DMS79 treated with DMSO at 0.1 percent for 48 hours (cell line): ENCODE results near the gene WDR64.
"Not testable (repeated sequence)": the region's sequence is repeated elsewhere in the genome, so short reads cannot be mapped to it uniquely, and the experiment has no call there.

Source experiments
- DNase-seq: peaks from one replicate; lab custom pipeline; 2025; lab: John Stamatoyannopoulos, UW

WDR64 gene

DNA sequence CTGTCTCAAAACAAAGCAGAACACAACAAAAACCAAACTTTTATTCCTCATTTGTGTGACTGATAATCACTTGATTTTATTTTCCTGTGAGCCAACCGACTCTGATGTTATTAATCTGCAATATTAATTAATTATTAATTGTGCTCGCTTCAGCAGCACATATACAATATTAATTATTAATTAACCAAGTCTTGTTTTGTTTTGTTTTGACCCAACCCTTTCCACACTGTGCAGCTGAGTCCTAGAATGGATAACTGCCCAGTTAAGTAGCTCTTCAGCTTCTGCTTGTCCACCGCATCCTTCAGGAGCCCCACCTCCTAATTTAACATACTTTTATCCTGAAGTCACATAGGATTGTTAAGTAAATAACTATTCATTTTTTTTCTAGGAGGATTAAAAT is 148.6 kb downstream of the WDR64 start:
- no peak for DNase-seq

- no peak for DNase-seq
Measured at GRCh38 chr1:241802863-241803262, 150.8 kb downstream of the WDR64 start.

DNA sequence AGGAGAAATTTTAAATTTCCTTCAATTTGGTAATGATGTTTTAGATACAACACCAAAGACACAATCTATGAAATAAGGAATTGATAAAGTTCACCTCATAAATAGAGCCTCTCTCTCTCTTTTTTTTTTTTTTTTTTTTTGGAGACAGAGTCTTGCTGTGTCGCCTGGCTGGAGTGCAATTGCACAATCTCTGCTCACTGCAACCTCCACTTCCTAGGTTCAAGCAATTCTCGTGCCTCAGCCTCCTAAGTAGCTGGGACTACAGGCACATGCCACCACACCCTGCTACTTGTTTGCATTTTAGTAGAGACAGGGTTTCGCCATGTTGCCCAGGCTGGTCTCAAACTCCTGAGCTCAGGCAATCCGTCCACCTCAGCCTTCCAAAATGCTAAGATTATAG is 152.6 kb downstream of the WDR64 start:
- not testable (repeated sequence) for DNase-seq

GRCh38 chr1:241808265-241808664 is 156.2 kb downstream of the WDR64 start:
- no peak for DNase-seq

- DNase-seq, result no peak
Measured at GRCh38 chr1:241810769-241811405, 158.8 kb downstream of the WDR64 start.

DNA sequence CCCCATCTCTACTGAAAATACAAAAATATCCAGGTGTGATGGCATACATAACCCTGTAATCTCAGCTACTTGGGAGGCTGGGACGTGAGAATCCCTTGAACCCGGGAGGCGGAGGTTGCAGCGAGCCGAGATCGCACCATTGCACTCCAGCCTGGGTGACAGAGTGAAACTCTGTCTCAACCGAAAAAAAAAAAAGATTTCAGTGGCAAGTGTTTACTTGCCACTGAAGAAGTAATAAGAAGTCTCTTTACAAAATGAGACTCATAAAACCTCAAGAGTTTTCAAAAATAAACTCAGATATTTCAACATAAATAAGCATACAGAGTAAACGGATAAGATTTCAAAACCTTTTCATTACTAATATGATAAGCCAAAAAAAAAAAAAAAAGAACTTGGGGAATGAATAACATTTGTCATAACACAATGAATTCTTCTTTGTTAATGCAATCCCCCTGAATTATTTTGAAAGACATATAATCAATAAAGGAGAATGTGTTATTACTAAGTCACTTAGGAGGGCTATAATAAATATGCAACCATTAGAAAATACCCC is 161.8 kb downstream of the WDR64 start:
- no peak for DNase-seq

- no peak for DNase-seq
Measured at GRCh38 chr1:241816008-241816407, 163.9 kb downstream of the WDR64 start.

DNA sequence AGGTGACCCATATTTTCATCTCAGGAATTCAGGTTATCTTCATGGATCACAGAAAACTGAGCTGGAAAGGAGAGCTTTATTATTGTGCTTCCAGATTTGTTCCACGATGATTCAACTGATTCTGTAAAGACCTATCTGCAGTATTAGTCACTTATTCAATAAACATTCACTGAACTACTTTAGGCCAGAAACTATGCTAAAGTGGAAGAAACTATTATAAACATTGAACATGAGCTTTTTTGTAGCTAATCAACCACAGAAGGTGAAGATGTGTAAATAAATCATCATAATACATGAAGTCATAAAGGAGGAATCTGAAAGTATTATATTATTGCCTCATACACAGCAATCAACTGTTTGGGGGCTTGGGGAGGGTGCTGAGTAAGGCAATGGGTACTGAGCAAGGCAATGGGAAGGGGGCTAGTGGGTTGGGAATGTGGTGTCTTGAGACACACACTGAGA is 165.3 kb downstream of the WDR64 start:
- DNase-seq, result no peak

- DNase-seq, result no peak
Measured at GRCh38 chr1:241817956-241818612, 166.0 kb downstream of the WDR64 start.

- no peak for DNase-seq
Measured at GRCh38 chr1:241819340-241819866, 167.3 kb downstream of the WDR64 start.

DNA sequence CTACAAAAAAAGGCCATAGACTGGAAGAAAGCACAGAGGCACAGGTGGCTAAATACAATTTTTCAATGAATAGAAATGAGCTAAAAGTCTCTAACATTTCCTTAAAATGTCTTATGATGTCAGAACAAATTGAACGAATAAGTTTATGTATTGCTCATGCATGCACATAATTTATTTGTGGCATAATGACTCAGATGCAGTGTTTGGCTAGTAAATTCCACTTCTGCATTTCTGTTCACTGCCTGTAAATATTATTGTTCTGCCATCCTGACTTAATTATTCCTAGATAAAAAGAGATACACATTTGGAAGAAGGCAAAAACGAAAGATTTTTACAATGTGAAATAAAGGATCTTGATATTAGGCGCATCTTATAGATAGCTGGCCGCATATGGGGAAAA is 169.3 kb downstream of the WDR64 start:
- no peak for DNase-seq

DNA sequence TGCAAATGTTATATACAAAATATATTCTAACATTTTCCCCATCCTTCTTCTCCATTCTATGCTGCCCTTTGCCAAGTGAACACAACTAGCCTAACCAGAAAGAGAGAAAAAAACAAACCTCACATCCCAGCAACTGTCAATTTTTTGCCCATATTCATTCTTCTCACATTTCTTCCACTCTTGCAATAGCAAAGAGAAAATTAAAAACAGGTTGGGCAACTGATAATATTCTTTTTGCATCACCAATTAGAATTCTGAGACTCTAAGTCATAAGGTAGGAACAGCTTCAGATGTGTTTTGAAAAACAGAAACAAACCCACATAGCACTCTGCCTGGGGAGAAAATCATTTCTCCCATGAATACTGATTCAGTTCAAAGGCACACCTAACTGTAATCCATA is 170.8 kb downstream of the WDR64 start:
- no peak for DNase-seq

DNA sequence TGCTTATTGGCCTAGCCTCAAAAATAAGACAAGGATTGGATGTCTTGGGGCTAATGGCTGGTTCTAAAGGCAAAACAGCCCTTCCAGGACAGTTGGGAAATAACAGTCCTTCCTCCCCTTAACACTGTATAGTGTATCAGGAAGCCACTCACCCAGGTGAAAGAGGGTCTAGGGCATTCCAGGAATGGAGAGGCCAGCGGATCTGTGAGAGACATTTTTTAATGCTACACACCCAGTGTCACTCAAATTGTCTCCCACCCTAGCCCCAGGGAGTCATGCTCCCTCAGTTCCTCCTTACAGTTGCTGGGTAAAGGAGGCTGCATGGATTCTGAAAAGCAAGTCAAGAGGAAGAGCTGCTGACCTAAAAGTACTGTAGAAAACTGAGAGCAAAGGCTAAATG is 171.8 kb downstream of the WDR64 start:
- DNase-seq, result no peak

- DNase-seq, result no peak
Measured at GRCh38 chr1:241825581-241825980, 173.5 kb downstream of the WDR64 start.

DNA sequence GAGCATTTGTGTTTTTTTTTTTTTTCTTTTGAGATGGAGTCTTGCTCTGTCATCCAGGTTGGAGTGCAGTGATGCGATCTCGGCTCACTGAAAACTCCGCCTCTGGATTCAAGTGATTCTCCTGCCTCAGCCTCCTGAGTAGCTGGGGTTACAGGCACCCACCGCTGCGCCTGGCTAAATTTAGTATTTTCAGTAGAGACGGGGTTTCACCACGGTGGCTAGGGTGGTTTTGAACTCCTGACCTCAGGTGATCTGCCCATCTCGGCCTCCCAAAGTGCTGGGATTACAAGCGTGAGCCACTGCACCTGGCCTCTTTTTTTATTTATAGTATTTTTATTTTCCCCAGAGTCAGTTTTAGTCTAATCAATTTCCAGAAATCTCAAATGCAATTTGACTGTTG is 174.5 kb downstream of the WDR64 start:
- DNase-seq, result not testable (repeated sequence)

- DNase-seq, result no peak
Measured at GRCh38 chr1:241827264-241827663, 175.2 kb downstream of the WDR64 start.

GRCh38 chr1:241828463-241829021 is 176.5 kb downstream of the WDR64 start:
- no peak for DNase-seq

DNA sequence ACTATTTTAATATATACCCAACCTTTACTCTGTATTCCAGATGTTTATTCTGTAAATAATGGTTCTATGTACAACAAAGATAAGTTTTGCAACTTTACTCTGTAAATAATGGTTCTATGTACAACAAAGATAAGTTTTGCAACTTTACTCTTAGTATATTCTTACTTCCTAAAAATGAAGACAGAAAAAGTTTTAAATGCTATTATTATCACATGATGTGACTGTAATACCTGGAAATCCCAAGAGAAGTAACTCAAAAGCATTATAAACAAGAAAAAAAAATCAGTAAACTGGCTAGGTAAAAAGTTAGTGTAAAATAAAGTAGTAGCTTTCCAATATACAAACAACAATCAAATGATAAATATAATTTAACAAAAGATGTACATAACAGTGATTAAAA is 177.4 kb downstream of the WDR64 start:
- no peak for DNase-seq

- DNase-seq, result no peak
Measured at GRCh38 chr1:241834733-241835377, 182.8 kb downstream of the WDR64 start.

GRCh38 chr1:241836941-241837340 is 184.9 kb downstream of the WDR64 start:
- DNase-seq, result no peak

DNA sequence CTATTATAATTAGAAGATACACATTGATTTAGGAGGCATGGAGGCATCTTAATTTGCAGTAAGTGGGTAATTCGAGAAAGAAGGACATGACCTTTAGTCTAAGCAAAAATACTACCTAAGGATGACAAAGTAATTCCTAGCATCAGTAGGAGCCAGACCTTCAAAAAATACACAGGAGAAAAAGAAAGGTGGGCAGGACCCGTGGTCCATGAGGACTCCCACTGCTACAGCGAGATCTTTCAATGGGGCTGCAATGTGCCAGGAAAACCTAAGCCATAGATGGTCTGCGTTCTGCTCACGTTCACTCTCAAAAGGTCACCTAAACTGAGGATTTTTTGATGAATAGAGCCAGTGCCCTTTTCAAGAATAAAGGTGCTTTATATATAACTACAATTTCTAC is 185.3 kb downstream of the WDR64 start:
- no peak for DNase-seq

GRCh38 chr1:241837901-241838300 is 185.8 kb downstream of the WDR64 start:
- no peak for DNase-seq

DNA sequence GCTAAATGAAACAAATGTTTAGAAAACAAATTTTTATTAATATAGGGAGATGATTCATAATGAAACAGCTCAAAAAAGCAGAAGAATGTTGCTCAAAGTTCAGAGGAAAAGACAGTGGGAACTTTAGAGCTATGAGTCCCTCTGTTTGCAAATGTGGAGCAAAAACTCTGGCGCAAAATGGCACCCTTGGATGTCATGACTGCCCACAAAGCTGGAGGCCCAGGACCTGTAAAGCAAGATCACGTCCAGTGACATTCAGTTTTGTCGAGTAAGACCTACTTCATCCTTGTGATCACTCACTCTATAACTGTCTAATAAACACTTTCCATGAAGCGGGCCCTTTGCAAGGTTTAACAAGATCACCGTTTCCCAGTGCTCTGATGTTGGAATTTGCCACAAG is 186.8 kb downstream of the WDR64 start:
- DNase-seq, result no peak
